Psoas muscle (tissue), 8 donors: ENCODE data around the gene DNAH1. TPM values are rescaled to one million over a fixed set of nuclear protein-coding genes. Genes with fewer than 3 reads are reported as not detected.

Experiments
- ATAC-seq, 4 donors: fragments of 200-7000 bp; cut with Tn5 transposase; one replicate each; pipeline ENCODE4 v1.9.1; 2020; ENCODE audit warnings: moderate library complexity in 3 of 4, mild to moderate bottlenecking in 2 of 4
- DNase-seq, 2 donors: peaks; one replicate each; pipeline ENCODE4 v3.0.0-alpha.2; 2020
- H3K27ac ChIP-seq: fragments of 200-600 bp; one replicate; pipeline ENCODE4 v1.8.0; 2022
- H3K27me3 ChIP-seq, 3 donors: fragments of 200-600 bp in 1 of 3; one replicate each; pipeline versions ENCODE4 v1.6.1 to v1.8.0; 2013 to 2022; ENCODE audit warnings: low read length in 2 of 3, mild to moderate bottlenecking in 2 of 3, moderate library complexity in 1 of 3; ENCODE audit not compliant: insufficient read depth in 3 of 3
- H3K36me3 ChIP-seq, 2 donors: fragments of 200-600 bp in 1 of 2; one replicate each; pipeline versions ENCODE4 v1.6.1 to v1.8.0; 2013 to 2022; ENCODE audit warnings: low read depth in 1 of 2, mild to moderate bottlenecking in 1 of 2, moderate library complexity in 1 of 2; ENCODE audit not compliant: insufficient read depth in 1 of 2
- H3K4me1 ChIP-seq: fragments of 200-600 bp; one replicate; pipeline ENCODE4 v1.8.0; 2022
- H3K4me3 ChIP-seq: fragments of 200-600 bp; one replicate; pipeline ENCODE4 v1.8.0; 2022; ENCODE audit warnings: mild to moderate bottlenecking
- H3K9me3 ChIP-seq: fragments of 200-600 bp; one replicate; pipeline ENCODE4 v1.8.0; 2022
- CTCF ChIP-seq: fragments of 200-600 bp; IDR thresholded peaks from one replicate; pipeline ENCODE4 v1.8.0; 2022; ENCODE audit warnings: antibody characterized with exemption
- WGBS, 3 donors: extraction: QIAGEN DNeasy Blood & Tissue Kit; methylation state at CpG; one replicate each; pipeline versions ENCODE4 v1.1.6 to v1.1.7; 2013; 5-methylcytosine and 5-hydroxymethylcytosine counted together
- intact Hi-C, 2 donors: fragments of 100-400 bp; cut with DNase I; formaldehyde crosslinking; loops; one replicate each; pipeline versions ENCODE4 v1.11.0 to v1.14.2; 2022
- polyA plus RNA-seq, 3 donors: library from polyadenylated mRNA; stranded (reverse); fragments of 200-250 nt; gene quantifications; one replicate each; pipeline ENCODE4 v1.2.3, GENCODE V29; 2013
- total RNA-seq, 4 donors: library from RNA; stranded (reverse); fragmentation: NEBNext Ultra II Directional in 2 of 4; extraction: Animal tissue kit (Norgen Biotek cat#: 25700) in 2 of 4; gene quantifications; one replicate each; pipeline versions ENCODE4 v1.2.1 to v1.2.4, GENCODE V29; 2021 to 2023
- donor health status: healthy with polysubstance abuse.
- donor health status: DM: no; HTN: no; CAD: no; lungs with moderate emphysema.
- donor health status: Bipolar disorder and iron deficiency.
- donor health status: healthy.
- donor health status: DM: yes; HTN: yes; CAD: no.
- donor health status: DM: no; HTN: no; CAD: no.
- donor health status: DM: no; HTN: no; CAD: no.
- donor health status: DM: yes; HTN: yes; CAD: no.

Gene DNAH1
- total and polyA plus RNA-seq, 7 donors, result 0.77 to 4.1 (median 2.4) TPM

- Histone ChIP-seq H3K4me1 (no peaks in the 10 kb centered on the region), H3K36me3 (peaks cover 0 to 28% of the 10 kb centered on the region in 2 donors), H3K9me3 (no peaks in the 10 kb centered on the region), H3K4me3 (no peak overlapping the region), H3K27me3 (no peaks in the 10 kb centered on the region), H3K27ac (no peak overlapping the region)
- peak in 3 of 4 donors; percentile 21 to 35 (median 26) for ATAC-seq
- no peak for DNase-seq
- intact Hi-C loops, result loop anchor here in 1 of 2 donors (5.0 kb wide), 1 partner anchor 83 kb away; no protein-coding TSS in a partner anchor
- TF ChIP-seq CTCF, result peak; percentile 12
- 68 to 77% (median 71%) methylated on average over 10 of the region's 10 CpGs for WGBS, 3 donors
These were observed 69.0 kb downstream of the DNAH1 start for GRCh38 chr3:52385157-52385556.

GRCh38 chr3:52387481-52387880 is 71.4 kb downstream of the DNAH1 start:
- Histone ChIP-seq H3K27ac (no peak overlapping the region), H3K27me3 (no peaks in the 10 kb centered on the region), H3K4me1 (no peaks in the 10 kb centered on the region), H3K9me3 (no peaks in the 10 kb centered on the region), H3K4me3 (no peak overlapping the region), H3K36me3 (peaks cover 0 to 44% of the 10 kb centered on the region in 2 donors)
- intact Hi-C loops, result loop anchor here in 1 of 2 donors (5.0 kb wide), 1 partner anchor 85 kb away; no protein-coding TSS in a partner anchor
- no peak for TF ChIP-seq CTCF
- no peak for ATAC-seq
- no peak for DNase-seq
- WGBS, 3 donors, result 96 to 100% (median 96%) methylated on average over 2 of the region's 2 CpGs

GRCh38 chr3:52388348-52388821 is 72.3 kb downstream of the DNAH1 start:
- H3K4me3 ChIP-seq, result no peak overlapping the region
- intact Hi-C loops, result loop anchor here in 1 of 2 donors (5.0 kb wide), 1 partner anchor 86 kb away; no protein-coding TSS in a partner anchor
- H3K27me3 ChIP-seq, result no peaks in the 10 kb centered on the region
- 80 to 85% (median 83%) methylated on average over 10 to 18 of the region's 18 CpGs for WGBS, 3 donors
- DNase-seq (no peak), ATAC-seq (no peak)
- peaks cover 0 to 51% of the 10 kb centered on the region in 2 donors for H3K36me3 ChIP-seq
- no peaks in the 10 kb centered on the region for H3K9me3 ChIP-seq
- no peaks in the 10 kb centered on the region for H3K4me1 ChIP-seq
- H3K27ac ChIP-seq, result no peak overlapping the region
- TF ChIP-seq CTCF, result no peak

- intact Hi-C loops, result loop anchor here in 1 of 2 donors (5.0 kb wide), 1 partner anchor 87 kb away; no protein-coding TSS in a partner anchor
- H3K27me3 ChIP-seq, result no peaks in the 10 kb centered on the region
- ATAC-seq (no peak), DNase-seq (no peak)
- H3K27ac ChIP-seq, result no peak overlapping the region
- 86 to 93% (median 92%) methylated on average over 8 to 9 of the region's 9 CpGs for WGBS, 3 donors
- TF ChIP-seq CTCF, result no peak
- H3K9me3 ChIP-seq, result no peaks in the 10 kb centered on the region
- peaks cover 0 to 57% of the 10 kb centered on the region in 2 donors for H3K36me3 ChIP-seq
- no peak overlapping the region for H3K4me3 ChIP-seq
- no peaks in the 10 kb centered on the region for H3K4me1 ChIP-seq
These were observed 72.8 kb downstream of the DNAH1 start for GRCh38 chr3:52388933-52389332.

GRCh38 chr3:52391096-52391495 is 75.0 kb downstream of the DNAH1 start:
- Histone ChIP-seq H3K36me3 (peaks cover 0 to 51% of the 10 kb centered on the region in 2 donors), H3K4me3 (no peak overlapping the region), H3K27me3 (no peaks in the 10 kb centered on the region), H3K4me1 (no peaks in the 10 kb centered on the region), H3K9me3 (no peaks in the 10 kb centered on the region), H3K27ac (no peak overlapping the region)
- DNase-seq, result no peak
- no peak for ATAC-seq
- WGBS, 3 donors, result 95 to 99% (median 97%) methylated on average over 12 of the region's 12 CpGs
- TF ChIP-seq CTCF, result no peak
- intact Hi-C loops, result no loop called here
